A673 (cell line): ENCODE measurements around the gene CRY2. TPM values are rescaled to one million over a fixed set of nuclear protein-coding genes. Genes with fewer than 3 reads are reported as not detected.
A peak's percentile ranks its signal among the peaks of the same experiment; 100 is the strongest.

Experiments
- BruUV-seq: library from RNA; stranded (reverse); fragments of 400-500 nt; replicated peaks from 2 replicates; lab custom pipeline; 2021; lab: Mats Ljungman, UMichigan
- CTCF ChIA-PET: fragments of 300-600 bp; sonication (Branson Sonifier 250); formaldehyde crosslinking; loops from one replicate; lab custom pipeline; 2022; ENCODE audit warnings: antibody characterized with exemption; lab: Charles Lee
- POLR2A ChIA-PET: fragments of 300-600 bp; sonication (Branson Sonifier 250); formaldehyde crosslinking; loops from one replicate; lab custom pipeline; 2022; ENCODE audit warnings: antibody characterized with exemption; ENCODE audit not compliant: low non-redundant PET; lab: Charles Lee
- DNase-seq: peaks from one replicate; pipeline ENCODE4 v3.0.0-alpha.2; 2015; ENCODE audit warnings: low spot score
- H3K27ac ChIP-seq: fragments of 200-600 bp; sonication (generic); 2 replicates; pipeline ENCODE4 v1.5.1; 2016; ENCODE audit warnings: mixed run types, low read depth, mild to moderate bottlenecking, mixed read lengths, antibody characterized with exemption, low read length; ENCODE audit not compliant: poor library complexity, severe bottlenecking
- H3K27me3 ChIP-seq: fragments of 200-600 bp; sonication (generic); replicated peaks from 2 replicates; pipeline ENCODE4 v1.6.1; 2017; ENCODE audit warnings: mixed run types, low read depth, mild to moderate bottlenecking, mixed read lengths, antibody characterized with exemption, low read length; ENCODE audit not compliant: insufficient read depth, poor library complexity
- H3K36me3 ChIP-seq: fragments of 200-600 bp; sonication (generic); 2 replicates; pipeline ENCODE4 v1.6.1; 2016; ENCODE audit warnings: mixed run types, mild to moderate bottlenecking, mixed read lengths, antibody characterized with exemption, low read length; ENCODE audit not compliant: insufficient read depth, poor library complexity, severe bottlenecking
- H3K4me1 ChIP-seq: fragments of 200-600 bp; sonication (generic); 2 replicates; pipeline ENCODE4 v1.6.1; 2017; ENCODE audit warnings: mixed run types, mild to moderate bottlenecking, mixed read lengths, antibody characterized with exemption, low read length; ENCODE audit not compliant: insufficient read depth, poor library complexity, severe bottlenecking
- H3K4me3 ChIP-seq: fragments of 200-600 bp; sonication (generic); 2 replicates; pipeline ENCODE4 v1.5.1; 2016; ENCODE audit warnings: low read depth, mixed run types, mild to moderate bottlenecking, mixed read lengths, low read length; ENCODE audit not compliant: poor library complexity, severe bottlenecking
- H3K9me3 ChIP-seq: fragments of 200-600 bp; sonication (generic); 2 replicates; pipeline ENCODE4 v1.6.1; 2016; ENCODE audit warnings: mixed run types, low read depth, mild to moderate bottlenecking, mixed read lengths, antibody characterized with exemption, low read length; ENCODE audit not compliant: poor library complexity, severe bottlenecking
- EZH2 ChIP-seq: fragments of 200-600 bp; sonication (generic); IDR thresholded peaks from 2 replicates; pipeline ENCODE4 v1.6.1; 2017; ENCODE audit warnings: borderline replicate concordance, low read depth, mild to moderate bottlenecking, mixed read lengths, antibody characterized with exemption, low read length; ENCODE audit not compliant: poor library complexity, severe bottlenecking
- intact Hi-C: fragments of 100-400 bp; cut with micrococcal nuclease; formaldehyde crosslinking; loops from one replicate; pipeline ENCODE4 v1.10.0; 2022; ENCODE audit not compliant: unreplicated experiment
- total RNA-seq: library from RNA; stranded (reverse); gene quantifications from 2 replicates; pipeline ENCODE4 v1.2.3, GENCODE V29; 2021
- TF ChIP-seq, protein P1 (sequence below): fragments of 300-800, 200-600 bp; sonication (generic); conservative IDR thresholded peaks from 2 replicates; pipeline ENCODE4 v1.5.1; 2017; ENCODE audit warnings: low read depth, mild to moderate bottlenecking, antibody characterized with exemption, low read length, moderate library complexity, mixed read lengths

CRY2 gene
- total RNA-seq, 1 experiment from 2014 or later, result 46.4 TPM

DNA sequence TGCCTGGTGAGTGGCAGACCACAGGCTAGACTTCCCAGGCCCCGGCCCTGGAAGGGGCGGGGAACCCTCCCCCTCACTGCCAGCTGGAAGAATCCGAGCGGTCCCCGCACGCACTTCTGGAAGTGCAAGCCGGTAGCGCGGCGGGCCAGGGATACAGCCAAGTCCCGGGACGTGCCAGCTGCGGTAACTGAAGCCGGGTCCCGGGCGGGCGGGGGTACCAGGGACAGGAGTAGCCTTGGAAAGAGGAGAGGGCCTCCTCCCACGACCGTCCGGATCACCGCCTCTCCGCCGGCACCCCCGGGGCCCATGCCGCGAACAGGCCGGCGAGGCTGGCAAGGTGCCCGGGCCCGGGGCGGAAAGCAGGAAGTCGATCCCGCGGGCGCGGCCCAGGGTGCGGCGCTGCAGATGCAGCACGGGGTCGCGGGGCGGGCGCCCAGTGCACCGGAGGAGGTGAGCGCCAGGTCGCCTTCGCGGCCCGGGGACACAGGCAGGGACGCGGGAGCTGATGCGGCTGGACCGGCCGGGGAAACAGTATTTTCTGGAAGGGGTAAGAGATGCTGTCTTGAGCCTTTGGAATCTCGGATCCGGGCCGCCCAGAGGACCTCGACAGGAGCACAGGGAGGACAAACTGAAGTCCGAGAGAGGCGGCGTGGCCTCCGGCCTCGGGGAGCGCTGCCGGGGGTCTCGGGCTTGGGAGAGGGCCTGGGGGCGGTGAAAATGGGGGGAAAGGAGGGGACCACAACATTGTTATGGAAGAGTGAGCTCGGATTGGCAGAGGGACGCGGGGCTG lies 43.1 kb upstream of the CRY2 start:
- no TSS peak for BruUV-seq
- Histone ChIP-seq H3K4me1 (peaks cover 41% of the 10 kb centered on the region), H3K27me3 (no peaks in the 10 kb centered on the region), H3K36me3 (no peaks in the 10 kb centered on the region), H3K27ac (peak overlapping the region; percentile 78), H3K9me3 (no peaks in the 10 kb centered on the region), H3K4me3 (peak overlapping the region; percentile 78)
- ChIA-PET CTCF (interaction anchor here (0.5 to 2.0 kb wide), 3 partner anchors 33 to 1112 kb away, joined by 3 to 7 read pairs (median 3); no protein-coding TSS in a partner anchor), POLR2A (no interaction called here)
- TF ChIP-seq, protein P1, sequence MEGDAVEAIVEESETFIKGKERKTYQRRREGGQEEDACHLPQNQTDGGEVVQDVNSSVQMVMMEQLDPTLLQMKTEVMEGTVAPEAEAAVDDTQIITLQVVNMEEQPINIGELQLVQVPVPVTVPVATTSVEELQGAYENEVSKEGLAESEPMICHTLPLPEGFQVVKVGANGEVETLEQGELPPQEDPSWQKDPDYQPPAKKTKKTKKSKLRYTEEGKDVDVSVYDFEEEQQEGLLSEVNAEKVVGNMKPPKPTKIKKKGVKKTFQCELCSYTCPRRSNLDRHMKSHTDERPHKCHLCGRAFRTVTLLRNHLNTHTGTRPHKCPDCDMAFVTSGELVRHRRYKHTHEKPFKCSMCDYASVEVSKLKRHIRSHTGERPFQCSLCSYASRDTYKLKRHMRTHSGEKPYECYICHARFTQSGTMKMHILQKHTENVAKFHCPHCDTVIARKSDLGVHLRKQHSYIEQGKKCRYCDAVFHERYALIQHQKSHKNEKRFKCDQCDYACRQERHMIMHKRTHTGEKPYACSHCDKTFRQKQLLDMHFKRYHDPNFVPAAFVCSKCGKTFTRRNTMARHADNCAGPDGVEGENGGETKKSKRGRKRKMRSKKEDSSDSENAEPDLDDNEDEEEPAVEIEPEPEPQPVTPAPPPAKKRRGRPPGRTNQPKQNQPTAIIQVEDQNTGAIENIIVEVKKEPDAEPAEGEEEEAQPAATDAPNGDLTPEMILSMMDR, result no peak
- no peak for TF ChIP-seq EZH2
- intact Hi-C loops, result no loop called here
- peak; percentile 83 for DNase-seq

DNA sequence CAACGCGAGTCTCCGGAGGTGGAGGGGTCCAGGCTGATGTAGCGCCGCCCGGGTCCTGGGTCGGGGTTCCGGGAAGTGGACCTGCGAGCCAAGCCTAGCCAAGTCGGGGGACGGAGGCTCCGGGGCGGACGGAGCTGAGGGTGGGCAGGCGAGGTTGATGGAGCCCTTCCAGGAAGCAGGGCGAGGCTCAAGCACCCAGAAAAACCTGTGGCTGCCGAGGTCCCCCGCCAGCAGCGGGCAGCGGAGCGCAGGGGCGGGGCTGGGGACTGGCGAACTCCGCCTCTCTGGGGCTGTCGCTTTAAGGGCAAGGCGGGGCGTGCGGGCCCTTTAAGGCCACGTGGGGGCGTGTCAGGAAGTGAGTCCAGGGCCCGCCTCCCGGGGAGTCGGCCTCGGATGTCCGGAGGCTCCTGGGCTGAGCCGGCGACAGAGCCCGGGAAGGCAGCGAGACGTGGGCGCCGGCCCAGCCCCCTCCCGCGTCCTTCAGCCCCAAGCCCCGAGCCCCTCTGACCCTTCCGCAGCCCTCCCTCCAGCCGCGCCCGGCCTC lies 42.4 kb upstream of the CRY2 start, which contains the start of gene SLC35C1:
TSS of gene SLC35C1 (plus strand) at position 389 of the 544 bp plus-strand sequence. CDS start 653 bp downstream, outside the sequence.
- H3K27ac ChIP-seq, result peak within 1 kb of the TSS; percentile 78

More for the DNA sequence above, 42.4 kb upstream of the CRY2 start, which contains the start of gene SLC35C1:
- peaks cover 41% of the 10 kb centered on the region for H3K4me1 ChIP-seq
- TF ChIP-seq, protein P1, result no peak; the same call in 1 of the 2 replicates
- no peak for TF ChIP-seq EZH2
- CTCF ChIA-PET, result interaction anchor here (0.6 to 2.0 kb wide), 2 partner anchors 33 to 496 kb away, joined by 3 to 7 read pairs; no protein-coding TSS in a partner anchor
- POLR2A ChIA-PET, result interaction anchor here (0.7 kb wide), 1 partner anchor 59 kb away, joined by 3 read pairs; no protein-coding TSS in a partner anchor
- H3K36me3 ChIP-seq, result no peaks in the 10 kb centered on the region
- H3K9me3 ChIP-seq, result no peaks in the 10 kb centered on the region
- intact Hi-C loops, result no loop called here
- no TSS peak for BruUV-seq
- H3K4me3 ChIP-seq, result peak within 1 kb of the TSS; percentile 78
- H3K27me3 ChIP-seq, result no peaks in the 10 kb centered on the region
- peak; percentile 100 for DNase-seq
